GM03348 (cell line): Measurements from ENCODE around the gene SPPL2A.
A peak's percentile ranks its signal among the peaks of the same experiment; 100 is the strongest.

ENCODE experiments used
- DNase-seq: peaks from one replicate; pipeline ENCODE4 v3.0.0; 2012; ENCODE audit warnings: low spot score

The SPPL2A gene

DNA sequence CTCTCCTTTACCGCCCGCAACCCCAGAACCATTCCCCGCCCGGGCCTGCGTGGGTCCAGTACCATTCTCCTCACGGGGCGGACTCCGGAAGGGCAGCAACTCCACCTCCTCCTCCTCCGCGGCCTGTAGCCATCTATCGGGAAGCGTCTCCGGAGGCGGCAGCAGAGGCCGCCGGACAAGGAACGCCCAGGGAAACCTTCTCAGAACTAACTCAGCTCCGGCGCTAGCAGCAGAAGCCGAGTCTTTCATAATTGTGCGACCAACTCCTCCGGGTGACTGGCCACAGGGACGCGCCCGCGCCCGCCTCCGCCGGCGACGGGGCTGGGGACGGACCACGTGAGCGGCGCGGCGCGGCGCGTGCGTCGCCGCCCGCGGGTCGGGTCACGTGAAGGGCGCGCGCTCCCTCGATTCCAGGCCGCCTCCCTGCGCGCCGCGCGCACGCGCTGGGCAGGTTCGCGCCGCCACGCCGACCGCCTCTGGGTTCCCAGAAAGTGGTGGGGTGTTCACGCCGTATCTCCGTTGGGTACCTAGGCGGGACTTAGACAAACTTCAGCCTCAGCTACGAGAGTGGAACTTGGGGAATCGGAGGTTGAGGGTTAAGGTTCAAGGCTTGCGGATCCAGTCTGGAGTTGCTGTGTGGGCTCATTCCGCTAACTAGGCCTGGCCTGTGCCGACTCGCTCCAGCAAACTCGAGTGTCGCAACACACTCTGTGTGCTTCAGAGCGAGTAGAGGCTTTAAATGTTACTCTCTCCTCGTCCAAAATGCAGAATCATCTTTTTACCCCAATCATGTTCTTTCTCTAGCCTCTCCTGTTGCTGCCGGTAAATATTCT lies 78.8 kb downstream of the SPPL2A start, which contains the start of gene TRPM7:
TRPM7 (minus strand) TSS at position 329 of the 833 bp plus-strand sequence; CDS start at position 65, 264 bp downstream.
- DNase-seq, result peak; percentile 97

DNA sequence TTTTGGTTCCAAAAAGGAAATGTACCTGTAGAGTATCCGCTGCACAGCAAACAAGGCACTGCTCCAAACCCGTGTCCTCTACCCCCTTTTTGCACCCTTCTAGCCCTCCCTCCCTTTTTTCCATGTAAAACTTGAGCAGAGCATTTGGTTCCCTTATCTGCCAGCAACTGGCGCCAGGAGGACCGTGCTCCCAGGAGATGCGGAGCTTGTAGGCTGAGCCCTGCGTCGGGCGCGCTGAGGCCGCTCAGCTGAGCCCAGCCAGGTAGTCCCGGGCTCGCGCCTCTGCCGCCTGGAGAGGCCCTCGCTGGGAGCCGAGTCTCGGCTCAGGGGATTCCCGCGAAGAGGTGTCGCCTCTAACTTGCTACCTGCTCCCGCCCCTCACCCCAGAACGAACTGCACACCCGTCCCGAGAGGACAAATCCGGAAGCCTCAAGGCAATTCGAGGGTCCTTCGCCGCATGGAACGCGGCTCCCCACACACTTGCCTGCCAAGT lies 79.5 kb downstream of the SPPL2A start:
- peak; percentile 52 for DNase-seq

DNA sequence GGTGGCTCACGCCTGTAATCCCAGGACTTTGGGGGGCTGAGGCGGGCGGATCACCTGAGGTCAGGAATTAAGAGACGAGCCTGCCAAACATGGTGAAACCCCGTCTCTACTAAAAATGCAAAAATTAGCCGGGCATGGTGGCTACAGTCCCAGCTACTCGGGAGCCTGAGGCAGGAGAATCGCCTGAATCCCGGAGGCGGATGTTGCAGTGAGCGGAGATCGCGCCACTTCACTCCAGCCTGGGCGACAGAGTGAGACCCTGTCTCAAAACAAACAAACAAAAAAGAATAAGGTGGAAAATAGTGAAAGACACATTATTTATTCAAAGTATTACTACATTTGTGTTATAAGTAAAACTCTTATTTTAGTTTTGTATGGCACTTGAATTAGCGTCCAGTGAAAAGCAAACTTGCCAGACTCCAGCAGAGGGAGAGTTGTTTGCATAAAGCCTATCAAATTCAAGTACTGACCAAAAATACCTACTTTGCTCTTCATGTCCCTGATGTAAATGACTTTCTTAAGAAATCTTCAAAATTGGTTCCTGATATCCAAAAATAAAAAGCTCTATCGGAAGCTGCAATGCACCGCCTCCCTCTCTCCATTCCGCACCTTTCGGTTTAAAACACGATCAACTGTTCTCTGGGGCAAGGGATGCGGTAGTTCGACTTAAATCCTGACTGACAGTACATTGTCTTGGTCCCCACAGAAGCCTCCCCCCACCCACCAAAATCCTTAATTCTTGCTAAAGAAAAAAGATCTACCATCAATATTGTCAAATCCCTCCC lies 80.1 kb downstream of the SPPL2A start:
- DNase-seq, result no peak

DNA sequence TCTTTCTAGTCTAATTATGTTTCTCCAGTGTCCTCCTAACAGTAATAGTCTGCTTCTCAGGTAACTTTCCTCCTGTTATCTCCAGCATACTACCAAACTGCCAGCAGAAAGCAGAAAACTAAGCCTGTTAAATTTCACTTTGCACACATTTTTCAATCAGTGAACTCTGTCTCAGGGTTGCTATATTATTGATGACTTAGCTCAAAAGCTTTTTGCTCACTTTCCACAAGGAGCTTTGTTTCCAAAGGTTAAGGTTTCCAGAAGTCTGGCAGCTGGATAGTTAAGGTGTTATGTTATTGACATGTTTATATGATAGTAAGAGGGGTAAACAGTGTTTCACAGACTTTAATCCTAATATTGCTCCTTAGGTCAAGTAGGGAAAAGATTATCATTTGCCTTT lies 84.0 kb downstream of the SPPL2A start:
- DNase-seq, result no peak

DNA sequence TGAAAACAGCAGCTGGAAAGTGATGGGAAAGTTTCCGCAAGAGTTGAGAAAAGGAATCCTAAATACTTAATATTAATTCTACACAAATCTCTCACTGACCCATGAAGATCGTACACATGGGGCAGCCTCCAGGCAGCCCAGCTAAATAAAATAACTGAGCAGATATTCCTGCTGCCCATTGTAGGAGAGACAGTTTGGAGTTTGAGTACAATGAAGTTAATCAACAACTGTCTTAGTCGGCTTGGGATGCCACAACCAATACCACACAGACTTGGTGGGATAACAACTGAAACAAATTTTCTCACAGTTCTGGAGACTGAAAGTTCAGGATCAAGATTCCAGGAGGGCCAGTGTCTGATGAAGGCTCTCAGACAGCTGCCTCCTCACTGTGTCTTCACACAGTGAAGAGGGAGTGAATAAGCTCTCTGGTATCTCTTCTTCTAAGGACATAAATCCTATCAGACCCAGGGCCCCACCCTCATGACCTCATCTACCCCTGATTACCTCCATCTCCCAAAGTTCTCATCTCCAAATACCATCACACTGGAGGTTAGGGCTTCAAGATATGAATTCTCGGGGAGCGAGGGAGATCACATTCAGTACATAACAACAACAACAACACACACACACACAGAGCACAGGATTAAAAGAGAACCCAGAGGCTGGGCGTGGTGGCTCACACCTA lies 88.6 kb downstream of the SPPL2A start:
- DNase-seq, result peak; percentile 47

DNA sequence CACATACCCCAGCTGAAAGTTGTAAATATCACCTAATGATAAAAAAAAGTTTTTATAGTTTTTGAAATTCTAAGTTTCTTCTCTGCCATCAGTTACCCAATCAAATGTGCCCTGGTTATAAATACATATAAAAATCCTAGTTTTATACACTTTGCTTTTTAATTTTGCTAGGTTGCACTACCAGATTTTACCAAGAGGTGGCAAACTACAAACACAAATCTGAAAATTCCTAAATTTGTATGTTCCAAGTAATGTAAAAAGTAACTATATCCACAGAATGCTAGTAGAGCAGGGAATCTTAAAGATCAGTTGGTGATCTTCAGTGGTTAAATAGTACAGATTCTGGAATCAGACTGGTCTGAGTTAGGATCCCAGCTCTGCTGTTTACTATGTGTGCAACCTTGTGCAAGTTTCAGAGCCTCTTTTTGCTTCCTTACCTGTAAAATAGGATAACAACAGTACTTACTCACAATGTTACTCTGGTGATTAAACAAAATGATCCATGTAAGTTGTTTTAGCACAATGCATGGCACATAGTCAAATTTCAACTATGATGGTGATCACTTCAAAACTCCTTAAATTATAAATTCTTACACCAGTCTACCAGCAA lies 89.9 kb downstream of the SPPL2A start:
- peak; percentile 32 for DNase-seq

DNA sequence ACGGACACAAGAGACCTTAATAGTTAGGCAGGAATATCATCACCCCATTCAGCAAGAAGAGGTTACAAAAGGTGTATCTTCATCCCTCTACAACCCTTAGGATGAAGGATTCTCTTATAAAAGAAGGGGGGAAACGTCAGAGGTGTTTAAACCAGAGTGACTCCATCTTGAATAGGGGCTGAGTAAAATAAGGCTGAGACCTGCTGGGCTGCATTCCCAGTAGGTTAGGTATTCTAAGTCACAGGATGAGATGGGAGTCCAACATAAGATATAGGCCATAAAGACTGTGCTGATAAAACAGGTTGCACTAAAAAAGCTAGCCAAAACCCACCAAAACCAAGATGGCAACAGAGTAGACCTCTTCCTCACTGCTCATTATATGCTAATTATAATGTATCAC lies 95.4 kb downstream of the SPPL2A start:
- DNase-seq, result no peak

DNA sequence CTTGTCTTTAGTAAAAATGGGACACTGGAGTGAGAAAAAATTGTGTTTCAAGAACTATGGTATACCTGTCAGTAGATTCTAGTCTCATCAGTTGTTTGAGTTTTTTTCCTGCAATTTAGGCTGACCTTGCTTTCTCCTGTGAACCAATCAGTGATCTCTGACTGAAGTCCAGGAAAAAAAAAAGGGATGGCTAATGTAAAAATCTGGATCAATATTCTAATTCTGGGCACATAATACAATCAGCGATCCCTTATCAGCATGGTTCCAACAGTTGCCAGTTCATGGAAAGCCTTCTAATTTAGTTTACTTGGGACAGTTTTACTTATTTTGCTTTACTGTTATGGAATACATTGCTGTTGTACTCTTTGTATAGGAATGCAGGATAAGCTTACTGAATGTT lies 95.9 kb downstream of the SPPL2A start:
- DNase-seq, result no peak

DNA sequence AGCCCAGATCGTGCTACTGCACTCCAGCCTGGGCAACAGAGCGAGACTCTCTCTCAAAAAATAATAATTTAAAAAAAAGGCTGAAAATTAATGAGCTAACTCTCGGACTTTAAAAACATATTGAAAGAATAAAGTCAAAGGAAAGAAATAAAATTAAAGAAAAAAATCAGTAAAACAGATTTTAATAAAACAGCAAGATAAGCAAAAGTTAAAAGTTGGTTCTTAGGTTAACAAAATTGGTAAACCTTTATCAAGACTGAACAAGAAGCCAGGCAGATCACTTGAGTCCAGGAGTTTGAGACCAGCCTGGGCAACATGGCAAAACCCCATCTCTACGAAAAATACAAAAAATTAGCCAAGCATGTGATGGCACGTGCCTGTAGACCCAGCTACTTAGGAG lies 99.6 kb downstream of the SPPL2A start:
- no peak for DNase-seq

DNA sequence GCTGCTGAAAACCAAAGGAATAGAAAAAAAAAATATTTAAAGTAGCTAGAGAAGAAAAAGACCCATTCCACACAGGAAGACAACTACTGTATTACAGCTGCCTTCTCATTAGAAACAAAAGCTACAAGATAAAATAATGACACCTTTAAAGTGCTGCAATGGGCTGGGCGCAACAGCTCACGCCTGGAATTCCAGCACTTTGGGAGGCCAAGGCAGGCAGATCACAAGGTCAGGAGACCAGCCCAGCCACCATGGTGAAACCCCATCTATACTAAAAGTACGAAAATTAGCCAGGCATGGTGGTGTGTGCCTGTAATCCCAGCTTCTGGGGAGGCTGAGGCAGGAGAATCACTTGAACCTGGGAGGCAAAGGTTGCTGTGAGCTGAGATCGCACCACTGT lies 110.0 kb downstream of the SPPL2A start:
- no peak for DNase-seq

DNA sequence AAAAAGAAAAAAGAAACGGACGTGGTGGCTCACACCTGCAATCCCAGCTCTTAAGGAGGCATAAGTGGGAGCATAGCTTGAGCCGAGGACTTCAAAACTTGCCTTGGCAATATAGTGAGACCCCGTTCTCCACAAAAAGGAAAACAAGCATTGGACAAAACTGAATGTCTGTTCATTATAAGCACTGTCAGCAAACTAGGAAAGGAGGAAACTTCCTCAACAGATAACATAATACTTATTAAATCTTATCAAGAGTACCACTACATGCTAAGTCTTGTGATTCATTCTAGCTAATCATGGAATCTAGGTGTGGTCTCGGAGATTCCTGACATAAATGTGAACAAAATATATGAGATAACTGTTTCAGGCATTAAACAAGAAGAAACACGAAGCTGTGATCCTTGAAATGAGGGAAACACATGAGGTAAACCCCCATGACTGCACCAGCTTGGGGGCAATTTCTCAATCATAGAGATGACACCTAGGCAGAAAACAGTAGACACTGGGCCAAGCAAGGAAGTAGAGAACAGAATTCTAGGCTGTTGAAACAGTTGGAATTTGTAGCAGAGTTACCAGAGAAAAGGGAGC lies 112.3 kb downstream of the SPPL2A start:
- DNase-seq, result no peak

DNA sequence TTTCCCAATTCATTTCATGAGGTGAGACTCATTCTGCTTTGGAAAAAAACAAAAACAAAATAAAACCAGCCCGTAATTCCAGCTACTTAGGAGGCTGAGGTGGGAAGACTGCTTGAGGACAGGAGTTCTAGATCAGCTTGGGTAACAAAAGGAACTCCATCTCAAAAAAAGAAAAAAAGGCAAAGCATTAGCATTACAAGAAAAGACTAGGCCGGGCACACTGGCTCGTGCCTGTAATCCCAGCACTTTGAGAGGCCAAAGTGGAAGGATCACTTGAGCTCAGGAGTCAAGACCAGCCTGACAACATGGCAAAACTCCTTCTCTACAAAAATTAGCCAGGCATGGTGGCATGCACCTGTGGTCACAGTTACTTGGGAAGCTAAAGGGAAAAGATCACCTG lies 112.8 kb downstream of the SPPL2A start:
- no peak for DNase-seq
